Osteoblast (primary cell): ENCODE data around the gene RFXANK. TPM values are rescaled to one million over a fixed set of nuclear protein-coding genes. Genes with fewer than 3 reads are reported as not detected.
A peak's percentile ranks its signal among the peaks of the same experiment; 100 is the strongest.

Experiments
- DNase-seq: peaks from one replicate; pipeline ENCODE4 v3.0.0; 2011; ENCODE audit warnings: low spot score, mixed read lengths; ENCODE audit not compliant: insufficient read length; ENCODE audit errors: missing footprints
- H2AFZ ChIP-seq: 2 replicates; pipeline ENCODE4 v1.6.0; 2011; ENCODE audit warnings: mild to moderate bottlenecking, low read length
- H3K27ac ChIP-seq: 2 replicates; pipeline ENCODE4 v1.5.1; 2011; ENCODE audit warnings: mild to moderate bottlenecking, low read depth, low read length, moderate library complexity
- H3K27me3 ChIP-seq: 2 replicates; pipeline ENCODE4 v1.6.0; 2012; ENCODE audit warnings: mild to moderate bottlenecking, control low read depth, inconsistent platforms, low read length, moderate library complexity; ENCODE audit not compliant: insufficient read depth
- H3K36me3 ChIP-seq: 2 replicates; pipeline ENCODE4 v1.5.1; 2011; ENCODE audit warnings: mild to moderate bottlenecking, low read length, control low read depth, moderate library complexity; ENCODE audit not compliant: insufficient read depth
- H3K4me1 ChIP-seq: 2 replicates; pipeline ENCODE4 v1.5.1; 2011; ENCODE audit warnings: mild to moderate bottlenecking, low read length, control low read depth, moderate library complexity; ENCODE audit not compliant: insufficient read depth
- H3K4me2 ChIP-seq: 2 replicates; pipeline ENCODE4 v1.6.0; 2011; ENCODE audit warnings: mild to moderate bottlenecking, low read length; ENCODE audit not compliant: insufficient read depth
- H3K4me3 ChIP-seq: fragments of 200-600 bp; sonication (generic); 3 replicates; pipeline ENCODE4 v1.5.1; 2012; ENCODE audit warnings: mild to moderate bottlenecking, low read length, inconsistent platforms; ENCODE audit not compliant: insufficient read depth
- H3K79me2 ChIP-seq: 2 replicates; pipeline ENCODE4 v1.6.0; 2012; ENCODE audit warnings: mild to moderate bottlenecking, low read length, control low read depth, inconsistent platforms; ENCODE audit not compliant: insufficient read depth
- H3K9me3 ChIP-seq: 2 replicates; pipeline ENCODE4 v1.5.1; 2011; ENCODE audit warnings: low read depth, low read length, control low read depth
- H4K20me1 ChIP-seq: 2 replicates; pipeline ENCODE4 v1.6.0; 2012; ENCODE audit warnings: mild to moderate bottlenecking, low read length, control low read depth; ENCODE audit not compliant: insufficient read depth
- total RNA-seq: library from RNA; depleted of rRNA; stranded (reverse); fragments of >200 nt; gene quantifications from 2 replicates; pipeline ENCODE4 v1.2.3, GENCODE V29; 2012
- TF ChIP-seq, protein P1 (sequence below): IDR thresholded peaks from 2 replicates; pipeline ENCODE4 v1.5.1; 2011; ENCODE audit warnings: mild to moderate bottlenecking, low read depth, low read length, moderate library complexity; ENCODE audit errors: extremely low read depth

RFXANK gene
- total RNA-seq, 1 donor = 47.4 TPM

DNA sequence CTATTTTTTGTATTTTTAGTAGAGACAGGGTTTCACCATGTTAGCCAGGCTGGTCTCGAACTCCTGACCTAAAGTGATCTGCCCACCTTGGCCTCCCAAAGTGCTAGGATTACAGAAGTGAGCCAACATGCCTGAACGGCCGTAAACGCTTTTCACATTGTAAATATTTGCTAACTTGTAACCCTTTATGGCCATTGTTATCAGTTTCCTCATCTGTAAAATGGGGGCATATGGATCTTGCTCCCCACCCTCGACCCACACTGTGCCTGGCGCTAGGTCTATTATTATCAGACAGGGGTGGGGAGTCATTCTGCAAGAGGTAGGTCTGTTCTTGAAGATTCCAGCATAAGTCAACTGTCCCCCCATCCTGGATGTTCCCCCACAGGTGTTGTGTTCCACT, 31.6 kb downstream of the RFXANK start:
- TF ChIP-seq, protein P1, sequence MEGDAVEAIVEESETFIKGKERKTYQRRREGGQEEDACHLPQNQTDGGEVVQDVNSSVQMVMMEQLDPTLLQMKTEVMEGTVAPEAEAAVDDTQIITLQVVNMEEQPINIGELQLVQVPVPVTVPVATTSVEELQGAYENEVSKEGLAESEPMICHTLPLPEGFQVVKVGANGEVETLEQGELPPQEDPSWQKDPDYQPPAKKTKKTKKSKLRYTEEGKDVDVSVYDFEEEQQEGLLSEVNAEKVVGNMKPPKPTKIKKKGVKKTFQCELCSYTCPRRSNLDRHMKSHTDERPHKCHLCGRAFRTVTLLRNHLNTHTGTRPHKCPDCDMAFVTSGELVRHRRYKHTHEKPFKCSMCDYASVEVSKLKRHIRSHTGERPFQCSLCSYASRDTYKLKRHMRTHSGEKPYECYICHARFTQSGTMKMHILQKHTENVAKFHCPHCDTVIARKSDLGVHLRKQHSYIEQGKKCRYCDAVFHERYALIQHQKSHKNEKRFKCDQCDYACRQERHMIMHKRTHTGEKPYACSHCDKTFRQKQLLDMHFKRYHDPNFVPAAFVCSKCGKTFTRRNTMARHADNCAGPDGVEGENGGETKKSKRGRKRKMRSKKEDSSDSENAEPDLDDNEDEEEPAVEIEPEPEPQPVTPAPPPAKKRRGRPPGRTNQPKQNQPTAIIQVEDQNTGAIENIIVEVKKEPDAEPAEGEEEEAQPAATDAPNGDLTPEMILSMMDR = no peak
- no peaks in the 10 kb centered on the region for H3K36me3 ChIP-seq
- H4K20me1 ChIP-seq = no peaks in the 10 kb centered on the region
- H3K27me3 ChIP-seq = peaks cover 15% of the 10 kb centered on the region
- H2AFZ ChIP-seq = no peak overlapping the region
- H3K9me3 ChIP-seq = no peaks in the 10 kb centered on the region
- no peak overlapping the region for H3K27ac ChIP-seq
- DNase-seq = peak; percentile 77
- no peak overlapping the region for H3K4me2 ChIP-seq
- H3K79me2 ChIP-seq = no peaks in the 10 kb centered on the region
- H3K4me3 ChIP-seq = no peak overlapping the region
- no peaks in the 10 kb centered on the region for H3K4me1 ChIP-seq

DNA sequence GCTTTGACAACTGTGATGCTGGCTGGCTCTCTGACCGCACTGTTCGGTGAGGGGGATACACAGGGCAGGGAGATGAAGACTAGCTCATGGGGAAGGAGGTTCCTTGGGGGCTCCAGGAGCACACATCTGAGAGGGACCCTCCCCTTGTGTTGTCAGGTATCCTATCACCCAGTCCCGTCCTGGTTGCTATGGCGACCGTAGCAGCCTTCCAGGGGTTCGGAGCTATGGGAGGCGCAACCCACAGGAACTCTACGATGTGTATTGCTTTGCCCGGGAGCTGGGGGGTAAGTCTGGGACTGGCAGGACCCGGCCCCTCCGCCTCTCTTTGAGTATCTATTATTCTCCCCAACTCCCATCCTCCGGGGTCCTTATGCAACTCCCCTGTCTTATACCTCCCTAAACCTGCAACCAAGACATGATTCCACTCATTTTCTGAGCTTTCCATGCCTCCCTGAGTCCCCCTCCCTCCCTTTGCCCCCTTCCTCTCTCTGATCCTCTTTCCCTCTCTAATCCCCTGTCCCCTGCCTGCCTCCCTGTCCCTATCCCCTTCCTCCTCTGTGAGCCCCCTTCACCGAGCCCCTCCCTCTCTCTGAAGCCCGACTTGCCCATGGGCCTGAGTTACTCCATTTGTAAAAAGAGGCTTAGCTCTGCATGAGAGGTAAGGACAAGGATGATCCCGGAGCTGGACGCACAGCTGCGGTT, 32.2 kb downstream of the RFXANK start:
- no peaks in the 10 kb centered on the region for H3K36me3 ChIP-seq
- peak; percentile 78 for DNase-seq
- no peak overlapping the region for H3K27ac ChIP-seq
- no peaks in the 10 kb centered on the region for H3K4me1 ChIP-seq
- H3K4me3 ChIP-seq = no peak overlapping the region
- H3K4me2 ChIP-seq = peak overlapping the region; percentile 65
- H3K27me3 ChIP-seq = peaks cover 15% of the 10 kb centered on the region
- H2AFZ ChIP-seq = no peak overlapping the region
- H3K9me3 ChIP-seq = no peaks in the 10 kb centered on the region
- TF ChIP-seq, protein P1 = no peak
- no peaks in the 10 kb centered on the region for H4K20me1 ChIP-seq
- no peaks in the 10 kb centered on the region for H3K79me2 ChIP-seq

DNA sequence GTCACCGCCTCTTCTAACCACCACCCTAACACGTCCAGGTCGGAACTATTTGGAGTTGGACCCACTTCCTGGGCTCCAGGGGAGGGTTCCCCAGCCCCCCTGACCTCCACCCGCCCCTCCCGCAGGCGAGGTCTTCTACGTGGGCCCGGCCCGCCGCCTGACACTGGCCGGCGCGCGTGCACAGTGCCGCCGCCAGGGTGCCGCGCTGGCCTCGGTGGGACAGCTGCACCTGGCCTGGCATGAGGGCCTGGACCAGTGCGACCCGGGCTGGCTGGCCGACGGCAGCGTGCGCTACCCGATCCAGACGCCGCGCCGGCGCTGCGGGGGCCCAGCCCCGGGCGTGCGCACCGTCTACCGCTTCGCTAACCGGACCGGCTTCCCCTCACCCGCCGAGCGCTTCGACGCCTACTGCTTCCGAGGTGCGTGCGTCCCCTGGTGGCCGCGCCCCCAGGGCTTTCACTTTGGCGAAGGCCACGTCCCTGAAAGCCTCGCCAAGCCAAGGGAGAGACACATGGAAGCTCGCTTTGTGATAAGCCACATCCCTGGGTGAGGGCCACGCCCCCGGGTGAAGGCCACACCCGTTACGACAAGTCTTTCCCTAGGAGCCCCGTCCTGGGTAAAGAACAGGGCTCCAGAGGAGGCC, 32.9 kb downstream of the RFXANK start:
- Histone ChIP-seq H4K20me1 (no peaks in the 10 kb centered on the region), H3K9me3 (no peaks in the 10 kb centered on the region), H3K4me3 (peak overlapping the region; percentile 49), H3K36me3 (no peaks in the 10 kb centered on the region), H3K27ac (no peak overlapping the region), H3K4me1 (no peaks in the 10 kb centered on the region), H2AFZ (peak overlapping the region; percentile 22), H3K79me2 (no peaks in the 10 kb centered on the region), H3K27me3 (peaks cover 15% of the 10 kb centered on the region), H3K4me2 (peak overlapping the region; percentile 65)
- DNase-seq = peak; percentile 97
- TF ChIP-seq, protein P1 = peak; percentile 25

- TF ChIP-seq, protein P1 = no peak
- Histone ChIP-seq H3K4me1 (no peaks in the 10 kb centered on the region), H2AFZ (no peak overlapping the region), H3K36me3 (no peaks in the 10 kb centered on the region), H4K20me1 (no peaks in the 10 kb centered on the region), H3K27ac (no peak overlapping the region), H3K27me3 (peaks cover 15% of the 10 kb centered on the region), H3K4me3 (no peak overlapping the region), H3K4me2 (no peak overlapping the region), H3K9me3 (no peaks in the 10 kb centered on the region), H3K79me2 (no peaks in the 10 kb centered on the region)
- peak; percentile 30 for DNase-seq
Measured at GRCh38 chr19:19226204-19226603, 34.1 kb downstream of the RFXANK start.
